22Rv1 (cell line): ENCODE measurements around the gene CX3CL1.

Experiments
- CTCF ChIP-seq: fragments of 450-650 bp; IDR thresholded peaks from 2 replicates; pipeline ENCODE4 v1.5.1; 2017; ENCODE audit warnings: mild to moderate bottlenecking
- ZFX ChIP-seq: fragments of 450-650 bp; IDR thresholded peaks from 2 replicates; pipeline ENCODE4 v1.6.1; 2017; ENCODE audit warnings: antibody characterized with exemption, borderline replicate concordance

- TF ChIP-seq CTCF (no peak), ZFX (no peak)
Measured at GRCh38 chr16:57341441-57342303, 30.6 kb upstream of the CX3CL1 start.
